Kidney (tissue), 14 donors: Measurements from ENCODE around the gene GH1. TPM values are rescaled to one million over a fixed set of nuclear protein-coding genes. Genes with fewer than 3 reads are reported as not detected.

Source experiments
- DNase-seq, 5 donors: peaks; one replicate each; pipeline ENCODE4 v3.0.0-alpha.2; 2013 to 2020
- FAIRE-seq: peaks from 2 replicates; lab custom pipeline; 2012; peaks lifted over from hg19 to GRCh38; lab: Jason Lieb, UNC
- H3K27ac ChIP-seq, 2 donors: one replicate each; pipeline ENCODE4 v1.7.0; 2013; ENCODE audit warnings: low read depth in 2 of 2, low read length in 2 of 2, inconsistent platforms in 1 of 2
- H3K27me3 ChIP-seq: one replicate; pipeline ENCODE4 v1.7.1; 2013; ENCODE audit warnings: low read length, inconsistent platforms; ENCODE audit not compliant: control insufficient read depth, insufficient read depth
- H3K36me3 ChIP-seq, 3 donors: one replicate each; pipeline versions ENCODE4 v1.7.0 to v1.7.1; 2013; ENCODE audit warnings: low read length in 3 of 3, control low read depth in 1 of 3, inconsistent platforms in 1 of 3; ENCODE audit not compliant: insufficient read depth in 3 of 3, control insufficient read depth in 2 of 3
- H3K4me1 ChIP-seq, 3 donors: one replicate each; pipeline versions ENCODE4 v1.7.0 to v1.7.1; 2013; ENCODE audit warnings: low read length in 3 of 3, inconsistent platforms in 1 of 3, low read depth in 1 of 3; ENCODE audit not compliant: control insufficient read depth in 2 of 3, insufficient read depth in 2 of 3
- H3K4me3 ChIP-seq, 3 donors: one replicate each; pipeline versions ENCODE4 v1.7.0 to v1.8.1; 2013; ENCODE audit warnings: low read length in 3 of 3, control low read depth in 1 of 3, inconsistent platforms in 1 of 3
- H3K9ac ChIP-seq, 3 donors: one replicate each; pipeline versions ENCODE4 v1.7.0 to v1.7.1; 2013; ENCODE audit warnings: low read length in 3 of 3, control low read depth in 1 of 3, inconsistent platforms in 1 of 3
- H3K9me3 ChIP-seq, 3 donors: one replicate each; pipeline versions ENCODE4 v1.7.0 to v1.7.1; 2013; ENCODE audit warnings: low read length in 3 of 3, control low read depth in 1 of 3, inconsistent platforms in 1 of 3; ENCODE audit not compliant: control insufficient read depth in 2 of 3, insufficient read depth in 1 of 3
- CTCF ChIP-seq: IDR thresholded peaks from 3 replicates; pipeline ENCODE4 v1.5.1; 2012; ENCODE audit warnings: mild to moderate bottlenecking, moderate library complexity, borderline replicate concordance; ENCODE audit not compliant: insufficient read depth; ENCODE audit errors: extremely low read depth
- intact Hi-C: fragments of 100-400 bp; cut with DNase I; formaldehyde crosslinking; loops from one replicate; pipeline ENCODE4 v1.11.1; 2022
- polyA plus RNA-seq: library from polyadenylated mRNA; stranded (reverse); fragments of 350-450 nt; fragmentation: Illumina TruSeq; extraction: RNeasy Lipid Tissue Mini Kit (QIAGEN cat#74804); gene quantifications from one replicate; pipeline ENCODE4 v1.2.3, GENCODE V29; 2014; ENCODE audit warnings: low read depth, low replicate concordance; ENCODE audit not compliant: insufficient read depth
- total RNA-seq: library from RNA; stranded (reverse); fragmentation: NEBNext Ultra II Directional; extraction: Animal tissue kit (Norgen Biotek cat#: 25700); gene quantifications from one replicate; pipeline ENCODE4 v1.2.1, GENCODE V29; 2021
- donor health status: control.
- donor health status: control.
- donor health status: control.
- donor health status: control.
- donor health status: control.
- donor health status: DM: yes; HTN: yes; CAD: no.
- donor health status: Normal renal cell carcinoma (clear cell type).

GH1 gene
- total and polyA plus RNA-seq, 2 donors from 2014 or later: not detected

GRCh38 chr17:63932721-63933120, 14.1 kb upstream of the GH1 start:
- H3K27me3 ChIP-seq: no peaks in the 10 kb centered on the region
- H3K9me3 ChIP-seq: no peaks in the 10 kb centered on the region
- H3K27ac ChIP-seq: no peak overlapping the region
- no peak for TF ChIP-seq CTCF
- H3K4me1 ChIP-seq: peaks cover 0 to 6% (median 0%) of the 10 kb centered on the region in 3 donors
- H3K9ac ChIP-seq: no peak overlapping the region
- FAIRE-seq: no peak
- intact Hi-C loops: no loop called here
- H3K4me3 ChIP-seq: no peak overlapping the region
- no peak for DNase-seq
- H3K36me3 ChIP-seq: no peaks in the 10 kb centered on the region

- peak in 1 of 5 donors; percentile 75 for DNase-seq
- intact Hi-C loops: no loop called here
- peaks cover 0 to 6% (median 0%) of the 10 kb centered on the region in 3 donors for H3K4me1 ChIP-seq
- no peaks in the 10 kb centered on the region for H3K36me3 ChIP-seq
- no peak within 1 kb of the TSS for H3K9ac ChIP-seq
- H3K27me3 ChIP-seq: no peaks in the 10 kb centered on the region
- FAIRE-seq: no peak
- no peak for TF ChIP-seq CTCF
- no peak within 1 kb of the TSS for H3K4me3 ChIP-seq
- no peaks in the 10 kb centered on the region for H3K9me3 ChIP-seq
- peak within 1 kb of the TSS in 1 of 2 donors; percentile 28 for H3K27ac ChIP-seq
These were observed 13.4 kb upstream of the GH1 start, which contains the start of gene CD79B for GRCh38 chr17:63931981-63932561. CD79B (minus strand) TSS chr17:63932331; CDS start chr17:63932261, 70 bp downstream.

DNA sequence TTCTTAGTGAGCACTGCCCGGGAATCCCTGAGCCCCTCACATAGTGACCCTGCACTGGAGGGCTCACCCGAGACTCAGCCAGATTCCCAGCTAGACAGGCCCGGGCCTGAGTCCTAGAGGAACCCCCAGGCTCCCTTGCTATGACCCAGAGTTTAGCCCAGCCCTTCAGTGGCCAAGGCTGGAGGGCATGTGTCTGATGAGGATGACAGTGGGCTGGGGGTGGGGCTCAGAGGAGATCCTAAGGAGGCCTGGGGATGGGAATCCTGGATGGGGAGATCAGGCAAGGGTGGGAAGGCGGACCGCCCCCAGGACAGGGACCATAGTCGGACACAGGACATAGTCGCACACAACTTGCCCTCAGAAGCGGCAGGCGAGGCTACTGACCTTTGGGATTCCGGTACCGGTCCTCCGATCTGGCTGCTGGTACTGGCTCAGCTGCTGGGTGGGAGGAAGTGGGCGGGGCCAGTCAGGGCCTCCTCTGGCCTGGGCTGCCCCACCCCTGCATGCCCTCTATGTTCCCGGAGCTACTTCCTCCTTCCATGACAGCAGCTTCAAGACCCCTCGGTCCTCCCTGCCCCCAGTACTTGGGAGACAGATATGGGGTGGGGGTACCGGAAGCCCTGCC, 12.4 kb upstream of the GH1 start:
- H3K27me3 ChIP-seq: no peaks in the 10 kb centered on the region
- FAIRE-seq (no peak), DNase-seq (peak in 3 of 5 donors; percentile 19 to 93 (median 53))
- H3K36me3 ChIP-seq: no peaks in the 10 kb centered on the region
- H3K9me3 ChIP-seq: no peaks in the 10 kb centered on the region
- intact Hi-C loops: no loop called here
- H3K27ac ChIP-seq: peak overlapping the region in 1 of 2 donors; percentile 28
- H3K4me1 ChIP-seq: peaks cover 0 to 6% (median 0%) of the 10 kb centered on the region in 3 donors
- no peak overlapping the region for H3K9ac ChIP-seq
- TF ChIP-seq CTCF: no peak
- no peak overlapping the region for H3K4me3 ChIP-seq
